HepG2 (cell line): ENCODE measurements around the gene TMEM198. TPM values are rescaled to one million over a fixed set of nuclear protein-coding genes. Genes with fewer than 3 reads are reported as not detected.

Experiments used
- CREB1 ChIP-seq, 2 experiments: fragments of 450-650 bp in 1 of 2; IDR thresholded peaks; 2 replicates each; pipeline ENCODE4 v1.6.1; 2016 to 2017; ENCODE audit warnings: control low read depth in 1 of 2, mild to moderate bottlenecking in 1 of 2, missing compliant biosample characterization in 1 of 2, missing genetic modification characterization in 1 of 2
- GFI1 ChIP-seq: sonication (generic); formaldehyde crosslinking; IDR thresholded peaks from 2 replicates; pipeline ENCODE4 v1.5.0; 2020; ENCODE audit warnings: missing genetic modification reagents, mild to moderate bottlenecking, borderline replicate concordance
- HES4 ChIP-seq: sonication (generic); formaldehyde crosslinking; IDR thresholded peaks from 2 replicates; pipeline ENCODE4 v1.9.0; 2021; ENCODE audit warnings: mild to moderate bottlenecking, missing genetic modification reagents, borderline replicate concordance
- MED8 ChIP-seq: sonication (generic); formaldehyde crosslinking; IDR thresholded peaks from 2 replicates; pipeline ENCODE4 v1.8.1; 2023; ENCODE audit warnings: mild to moderate bottlenecking, missing genetic modification reagents; ENCODE audit not compliant: insufficient replicate concordance
- NFIB ChIP-seq: sonication (generic); formaldehyde crosslinking; IDR thresholded peaks from 2 replicates; pipeline ENCODE4 v1.9.0; 2021; ENCODE audit warnings: missing genetic modification reagents, mild to moderate bottlenecking, borderline replicate concordance
- NR1H2 ChIP-seq: sonication (generic); formaldehyde crosslinking; IDR thresholded peaks from 2 replicates; pipeline ENCODE4 v1.8.1; 2022; ENCODE audit warnings: low read depth, missing genetic modification reagents, borderline replicate concordance
- RBM22 ChIP-seq: fragments of 200-400 bp; formaldehyde crosslinking; optimal IDR thresholded peaks from 2 replicates; pipeline ENCODE3; 2017; ENCODE audit warnings: mild to moderate bottlenecking, low read length, moderate library complexity
- RFX5 ChIP-seq: IDR thresholded peaks from 2 replicates; pipeline ENCODE4 v1.6.1; 2011; ENCODE audit warnings: low read depth, low read length, improper control_type of control experiment
- SAP130 ChIP-seq: IDR thresholded peaks from 2 replicates; pipeline ENCODE4 v1.6.1; 2016; ENCODE audit warnings: low read depth
- THRA ChIP-seq: sonication (generic); formaldehyde crosslinking; IDR thresholded peaks from 2 replicates; pipeline ENCODE4 v1.4.0; 2020; ENCODE audit warnings: missing genetic modification reagents, borderline replicate concordance
- ZNF12 ChIP-seq: sonication (generic); formaldehyde crosslinking; IDR thresholded peaks from 2 replicates; pipeline ENCODE4 v1.5.0; 2020; ENCODE audit warnings: missing genetic modification reagents
- ZNF3 ChIP-seq: IDR thresholded peaks from 2 replicates; pipeline ENCODE4 v1.7.0; 2017; ENCODE audit warnings: inconsistent platforms
- ZNF367 ChIP-seq: sonication (generic); formaldehyde crosslinking; IDR thresholded peaks from 2 replicates; pipeline ENCODE4 v1.4.0; 2020; ENCODE audit warnings: missing genetic modification reagents, borderline replicate concordance
- ZNF546 ChIP-seq: sonication (generic); formaldehyde crosslinking; conservative IDR thresholded peaks from 2 replicates; pipeline ENCODE4 v1.8.1; 2023; ENCODE audit warnings: mild to moderate bottlenecking, missing genetic modification reagents
- polyA plus RNA-seq, 8 experiments: library from polyadenylated mRNA; depleted of rRNA in 3 of 8; stranded (reverse) in 7 of 8; unstranded in 1 of 8; fragments of >200 nt; fragmentation: Illumina TruSeq in 4 of 8; extraction: Trizol in 4 of 8; gene quantifications; 2 replicates each; pipeline versions ENCODE4 v1.2.1 to v1.2.3, GENCODE V29; 2011 to 2016; ENCODE audit warnings: low read depth in 4 of 8, missing spikeins in 1 of 8, mixed read lengths in 1 of 8; ENCODE audit not compliant: insufficient read depth in 1 of 8
- total RNA-seq, 5 experiments: library from RNA; depleted of rRNA; stranded (reverse); fragments of >200 nt; fragmentation: Illumina TruSeq; extraction: Trizol; gene quantifications; 2 replicates each; pipeline ENCODE4 v1.2.3, GENCODE V29; 2016; ENCODE audit warnings: low read depth in 1 of 5
- TF ChIP-seq, protein P1 (sequence below): sonication (generic); formaldehyde crosslinking; IDR thresholded peaks from 2 replicates; pipeline ENCODE4 v1.8.1; 2022; ENCODE audit warnings: low read depth, mild to moderate bottlenecking, missing genetic modification reagents
- TF ChIP-seq, protein P2 (sequence below): sonication (generic); formaldehyde crosslinking; IDR thresholded peaks from 2 replicates; pipeline ENCODE4 v1.8.1; 2023; ENCODE audit warnings: mild to moderate bottlenecking, moderate library complexity, missing genetic modification reagents
- TF ChIP-seq, protein P3 (sequence below): sonication (generic); formaldehyde crosslinking; IDR thresholded peaks from 2 replicates; pipeline ENCODE4 v1.5.0; 2020; ENCODE audit warnings: missing genetic modification reagents, mild to moderate bottlenecking, borderline replicate concordance
- TF ChIP-seq, protein P4 (sequence below): sonication (generic); formaldehyde crosslinking; IDR thresholded peaks from 2 replicates; pipeline ENCODE4 v1.4.0; 2020; ENCODE audit warnings: missing genetic modification reagents

The TMEM198 gene
- total and polyA plus RNA-seq, 2 of the 13 experiments (the other 11 are each of a cell fraction or from before 2014, with no cell fraction given), result 17.3 to 23.5 TPM

- TF ChIP-seq NFIB (CRISPR knock-in tag) (no peak), NR1H2 (CRISPR knock-in tag) (no peak), ZNF546 (CRISPR knock-in tag) (peak; percentile 92; the same call in 1 of the 2 replicates), ZNF12 (CRISPR knock-in tag) (peak; percentile 63), GFI1 (CRISPR knock-in tag) (peak; percentile 38; the same call in 1 of the 2 replicates), CREB1 (IDR thresholded peaks at IDR 0.05) (peak; percentile 69), CREB1 (CRISPR knock-in tag; IDR thresholded peaks at IDR 0.05) (no peak; the same call in 1 of the 2 replicates), MED8 (CRISPR knock-in tag) (no peak), SAP130 (CRISPR knock-in tag) (peak; percentile 91), RFX5 (no peak; the same call in none of the 2 replicates), RBM22 (no peak), THRA (CRISPR knock-in tag) (no peak), ZNF3 (no peak), ZNF367 (CRISPR knock-in tag) (no peak), HES4 (CRISPR knock-in tag) (no peak)
- TF ChIP-seq, protein P1, sequence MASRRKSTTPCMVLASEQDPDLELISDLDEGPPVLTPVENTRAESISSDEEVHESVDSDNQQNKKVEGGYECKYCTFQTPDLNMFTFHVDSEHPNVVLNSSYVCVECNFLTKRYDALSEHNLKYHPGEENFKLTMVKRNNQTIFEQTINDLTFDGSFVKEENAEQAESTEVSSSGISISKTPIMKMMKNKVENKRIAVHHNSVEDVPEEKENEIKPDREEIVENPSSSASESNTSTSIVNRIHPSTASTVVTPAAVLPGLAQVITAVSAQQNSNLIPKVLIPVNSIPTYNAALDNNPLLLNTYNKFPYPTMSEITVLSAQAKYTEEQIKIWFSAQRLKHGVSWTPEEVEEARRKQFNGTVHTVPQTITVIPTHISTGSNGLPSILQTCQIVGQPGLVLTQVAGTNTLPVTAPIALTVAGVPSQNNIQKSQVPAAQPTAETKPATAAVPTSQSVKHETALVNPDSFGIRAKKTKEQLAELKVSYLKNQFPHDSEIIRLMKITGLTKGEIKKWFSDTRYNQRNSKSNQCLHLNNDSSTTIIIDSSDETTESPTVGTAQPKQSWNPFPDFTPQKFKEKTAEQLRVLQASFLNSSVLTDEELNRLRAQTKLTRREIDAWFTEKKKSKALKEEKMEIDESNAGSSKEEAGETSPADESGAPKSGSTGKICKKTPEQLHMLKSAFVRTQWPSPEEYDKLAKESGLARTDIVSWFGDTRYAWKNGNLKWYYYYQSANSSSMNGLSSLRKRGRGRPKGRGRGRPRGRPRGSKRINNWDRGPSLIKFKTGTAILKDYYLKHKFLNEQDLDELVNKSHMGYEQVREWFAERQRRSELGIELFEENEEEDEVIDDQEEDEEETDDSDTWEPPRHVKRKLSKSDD (CRISPR knock-in tag), result peak; percentile 81
- TF ChIP-seq, protein P2, sequence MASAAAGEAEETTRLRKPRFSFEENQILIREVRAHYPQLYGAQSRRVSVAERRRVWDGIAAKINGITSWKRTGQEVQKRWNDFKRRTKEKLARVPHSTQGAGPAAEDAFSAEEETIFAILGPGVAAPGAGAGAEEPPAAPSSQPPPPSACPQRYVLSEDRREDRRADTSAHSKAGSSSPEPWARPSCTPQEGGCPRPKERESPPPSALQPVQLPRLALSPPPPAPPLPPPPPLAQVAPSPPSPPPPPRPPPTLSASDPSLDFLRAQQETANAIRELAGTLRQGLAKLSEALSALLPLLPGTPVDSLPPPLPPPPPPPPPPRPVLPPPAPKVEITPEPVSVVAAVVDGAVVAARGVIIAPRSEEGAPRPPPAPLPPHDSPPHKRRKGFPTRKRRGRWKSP (CRISPR knock-in tag), result peak; percentile 88
- TF ChIP-seq, protein P3, sequence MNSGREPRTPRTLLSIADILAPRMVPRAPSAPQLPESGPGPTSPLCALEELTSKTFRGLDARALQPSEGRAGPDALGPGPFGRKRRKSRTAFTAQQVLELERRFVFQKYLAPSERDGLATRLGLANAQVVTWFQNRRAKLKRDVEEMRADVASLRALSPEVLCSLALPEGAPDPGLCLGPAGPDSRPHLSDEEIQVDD (CRISPR knock-in tag), result peak; percentile 87
- TF ChIP-seq, protein P4, sequence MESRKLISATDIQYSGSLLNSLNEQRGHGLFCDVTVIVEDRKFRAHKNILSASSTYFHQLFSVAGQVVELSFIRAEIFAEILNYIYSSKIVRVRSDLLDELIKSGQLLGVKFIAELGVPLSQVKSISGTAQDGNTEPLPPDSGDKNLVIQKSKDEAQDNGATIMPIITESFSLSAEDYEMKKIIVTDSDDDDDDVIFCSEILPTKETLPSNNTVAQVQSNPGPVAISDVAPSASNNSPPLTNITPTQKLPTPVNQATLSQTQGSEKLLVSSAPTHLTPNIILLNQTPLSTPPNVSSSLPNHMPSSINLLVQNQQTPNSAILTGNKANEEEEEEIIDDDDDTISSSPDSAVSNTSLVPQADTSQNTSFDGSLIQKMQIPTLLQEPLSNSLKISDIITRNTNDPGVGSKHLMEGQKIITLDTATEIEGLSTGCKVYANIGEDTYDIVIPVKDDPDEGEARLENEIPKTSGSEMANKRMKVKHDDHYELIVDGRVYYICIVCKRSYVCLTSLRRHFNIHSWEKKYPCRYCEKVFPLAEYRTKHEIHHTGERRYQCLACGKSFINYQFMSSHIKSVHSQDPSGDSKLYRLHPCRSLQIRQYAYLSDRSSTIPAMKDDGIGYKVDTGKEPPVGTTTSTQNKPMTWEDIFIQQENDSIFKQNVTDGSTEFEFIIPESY (CRISPR knock-in tag), result peak; percentile 99
Measured at GRCh38 chr2:219541611-219542180, 2.1 kb upstream of the TMEM198 start (continued).
